WERI-Rb-1 (cell line): ENCODE measurements around the gene CDC45.

Experiments used
- DNase-seq: peaks from one replicate; pipeline ENCODE4 v3.0.0-alpha.2; 2020
- H3K27ac ChIP-seq: fragments of 250-450 bp; sonication (Bioruptor Pico); 2 replicates; pipeline ENCODE4 v1.5.1; 2020; ENCODE audit warnings: mild to moderate bottlenecking, moderate library complexity
- H3K27me3 ChIP-seq: fragments of 250-450 bp; sonication (Bioruptor Pico); 2 replicates; pipeline ENCODE4 v1.5.1; 2021; ENCODE audit warnings: mild to moderate bottlenecking, low read depth, moderate library complexity; ENCODE audit not compliant: insufficient read depth, severe bottlenecking
- H3K36me3 ChIP-seq: fragments of 250-450 bp; sonication (Bioruptor Pico); 2 replicates; pipeline ENCODE4 v1.5.1; 2020; ENCODE audit warnings: mild to moderate bottlenecking, moderate library complexity
- H3K4me3 ChIP-seq: 2 replicates; pipeline ENCODE4 v1.5.1; 2011; ENCODE audit warnings: low read depth, mild to moderate bottlenecking, control low read depth, low read length
- H3K9me3 ChIP-seq: fragments of 250-450 bp; sonication (Bioruptor Pico); 2 replicates; pipeline ENCODE4 v1.5.1; 2021; ENCODE audit warnings: mild to moderate bottlenecking, moderate library complexity; ENCODE audit not compliant: severe bottlenecking
- CTCF ChIP-seq: IDR thresholded peaks from 2 replicates; pipeline ENCODE4 v1.5.1; 2011; ENCODE audit warnings: low read depth, mild to moderate bottlenecking, control low read depth, inconsistent platforms, low read length

The CDC45 gene

GRCh38 chr22:19447330-19448075 lies 32.2 kb upstream of the CDC45 start, which contains the start of gene C22orf39:
Gene C22orf39, minus strand, starts transcription at chr22:19447711. Its CDS starts 23 bp downstream, at chr22:19447688.
- no peak for TF ChIP-seq CTCF
- Histone ChIP-seq H3K27me3 (no peaks in the 10 kb centered on the region), H3K27ac (peak within 1 kb of the TSS; percentile 98), H3K4me3 (peak within 1 kb of the TSS; percentile 76), H3K9me3 (no peaks in the 10 kb centered on the region), H3K36me3 (peaks cover 62% of the 10 kb centered on the region)
- DNase-seq = peak; percentile 93

- Histone ChIP-seq H3K27me3 (no peaks in the 10 kb centered on the region), H3K36me3 (peaks cover 68% of the 10 kb centered on the region), H3K9me3 (no peaks in the 10 kb centered on the region), H3K27ac (peak overlapping the region; percentile 98), H3K4me3 (peak overlapping the region; percentile 76)
- peak; percentile 74 for DNase-seq
- no peak for TF ChIP-seq CTCF
These were observed 31.6 kb upstream of the CDC45 start for GRCh38 chr22:19448076-19448607.

- TF ChIP-seq CTCF = no peak
These were observed 30.8 kb upstream of the CDC45 start for GRCh38 chr22:19448739-19449421.

GRCh38 chr22:19449422-19449767 lies 30.3 kb upstream of the CDC45 start:
- no peak for TF ChIP-seq CTCF
- H3K4me3 ChIP-seq = no peak overlapping the region
- DNase-seq = no peak
- no peaks in the 10 kb centered on the region for H3K9me3 ChIP-seq
- no peaks in the 10 kb centered on the region for H3K27me3 ChIP-seq
- H3K36me3 ChIP-seq = peaks cover 68% of the 10 kb centered on the region
- H3K27ac ChIP-seq = no peak overlapping the region; the same call in 1 of the 2 replicates

More at GRCh38 chr22:19448739-19449421, 30.8 kb upstream of the CDC45 start:
- peak overlapping the region; percentile 76 for H3K4me3 ChIP-seq
- no peaks in the 10 kb centered on the region for H3K9me3 ChIP-seq
- DNase-seq = no peak
- H3K36me3 ChIP-seq = peaks cover 68% of the 10 kb centered on the region
- H3K27ac ChIP-seq = peak overlapping the region; percentile 98
- no peaks in the 10 kb centered on the region for H3K27me3 ChIP-seq

- Histone ChIP-seq H3K36me3 (peaks cover 71% of the 10 kb centered on the region), H3K4me3 (no peak overlapping the region), H3K27ac (no peak overlapping the region), H3K27me3 (no peaks in the 10 kb centered on the region), H3K9me3 (no peaks in the 10 kb centered on the region)
- no peak for DNase-seq
- no peak for TF ChIP-seq CTCF
These were observed 29.2 kb upstream of the CDC45 start for GRCh38 chr22:19450363-19451175.
